GM19099 (cell line): ENCODE results near the gene OR5H15.

Source experiments
- POLR2A ChIP-seq: IDR thresholded peaks from 3 replicates; pipeline ENCODE4 v1.6.1; 2011; ENCODE audit warnings: low read depth; ENCODE audit not compliant: insufficient read length; ENCODE audit errors: extremely low read depth

The OR5H15 gene

DNA sequence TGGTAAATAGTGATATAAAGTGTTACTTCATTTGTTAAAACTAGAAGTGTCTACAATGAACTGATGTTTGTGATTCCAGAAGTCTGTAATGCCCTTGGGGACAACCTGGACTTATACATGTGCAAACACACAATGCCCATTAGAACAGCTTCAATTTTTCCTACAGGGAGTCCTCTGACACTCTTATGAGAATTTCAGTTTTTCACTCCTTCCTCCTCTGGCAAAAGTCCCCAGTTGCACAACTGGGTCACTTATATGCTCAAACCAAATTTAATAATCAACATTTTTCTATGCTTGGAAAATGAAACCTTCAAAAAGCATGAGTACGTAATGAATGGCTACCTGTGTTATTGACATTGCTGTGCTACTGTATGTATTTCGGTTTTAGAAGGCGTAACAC, at the start of gene OR5H15:
TSS of gene OR5H15 (plus strand) at position 301 of the 400 bp plus-strand sequence. CDS start 2,004 bp downstream, outside the sequence.
- no peak for TF ChIP-seq POLR2A

DNA sequence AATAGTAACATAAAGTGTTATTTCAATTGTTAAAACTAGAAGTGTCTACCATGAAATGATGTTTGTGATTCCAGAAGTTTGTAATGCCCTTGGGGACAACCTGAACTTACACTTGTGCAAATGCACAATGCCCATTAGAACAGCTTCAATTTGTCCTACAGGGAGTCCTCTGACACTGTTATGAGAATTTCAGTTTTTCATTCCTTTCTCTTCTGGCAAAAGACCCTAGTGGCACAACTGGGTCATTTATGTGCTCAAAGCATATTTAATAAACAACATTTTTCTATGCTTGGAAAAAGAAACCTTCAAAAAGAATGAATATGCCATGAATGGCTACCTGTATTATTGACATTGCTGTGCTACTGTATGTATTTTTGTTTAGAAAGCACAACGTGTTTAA, 36.1 kb upstream of the OR5H15 start, which contains the start of gene OR5H1:
TSS of gene OR5H1 (plus strand) at position 301 of the 400 bp plus-strand sequence. CDS start 1,977 bp downstream, outside the sequence.
- no peak for TF ChIP-seq POLR2A

DNA sequence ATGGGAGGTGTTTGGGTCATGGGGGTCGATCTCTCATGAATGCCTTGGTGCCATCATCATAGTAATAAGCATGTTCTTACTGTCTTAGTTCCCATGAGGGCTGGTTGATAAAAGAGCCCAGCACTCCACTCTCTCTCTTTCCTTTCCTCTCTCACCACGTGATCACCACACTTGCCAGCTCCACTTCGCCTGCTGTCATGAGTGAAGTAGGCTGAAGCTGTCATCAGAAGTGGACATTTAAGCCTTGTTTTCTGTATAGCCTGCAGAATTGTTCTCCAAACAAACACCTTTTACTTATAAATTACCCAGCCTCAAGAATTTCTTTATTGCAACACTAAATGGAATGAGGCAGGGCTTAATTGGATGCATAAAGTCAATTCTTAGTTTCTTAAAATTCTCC, 29.9 kb upstream of the OR5H15 start:
- TF ChIP-seq POLR2A = no peak

DNA sequence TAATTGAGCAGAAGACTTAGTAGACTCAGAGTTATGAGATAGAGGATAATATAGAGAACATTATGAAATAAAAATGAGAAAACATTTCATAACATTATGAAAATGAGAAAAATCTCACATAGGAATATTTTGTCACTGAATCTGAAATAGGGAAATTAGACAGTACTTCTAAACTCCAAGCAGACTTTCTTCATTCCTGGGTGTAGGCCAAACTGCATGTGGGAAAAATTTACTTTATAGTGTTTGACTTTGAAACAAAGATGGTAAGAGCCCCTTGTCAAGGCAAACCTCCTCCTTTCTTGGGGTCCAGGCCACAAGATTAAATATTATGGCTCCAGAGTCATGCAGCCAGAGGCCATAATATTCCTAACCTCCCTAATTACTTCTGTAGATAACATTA, 26.0 kb upstream of the OR5H15 start:
- no peak for TF ChIP-seq POLR2A

DNA sequence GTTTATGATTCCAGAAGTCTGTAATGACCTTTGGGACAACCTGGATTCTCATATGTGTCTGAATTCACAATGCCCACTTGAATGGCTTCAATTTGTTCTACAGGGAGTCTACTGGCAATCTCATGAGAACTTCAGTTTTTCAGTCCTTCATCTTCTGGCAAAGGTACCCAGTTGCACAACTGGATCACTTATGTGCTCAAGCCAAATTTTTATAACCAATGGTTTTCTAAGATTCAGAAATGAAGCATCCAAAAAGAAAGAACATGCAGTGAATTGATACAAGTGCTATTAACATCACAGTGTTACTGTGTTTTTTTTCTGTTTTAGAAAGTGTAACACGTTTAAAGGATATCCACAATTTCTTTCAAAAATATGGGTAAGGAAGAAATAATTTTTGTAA, 19.3 kb upstream of the OR5H15 start, which contains the start of gene OR5H14:
TSS of gene OR5H14 (plus strand) at position 301 of the 400 bp plus-strand sequence. CDS start 1,907 bp downstream, outside the sequence.
- no peak for TF ChIP-seq POLR2A

DNA sequence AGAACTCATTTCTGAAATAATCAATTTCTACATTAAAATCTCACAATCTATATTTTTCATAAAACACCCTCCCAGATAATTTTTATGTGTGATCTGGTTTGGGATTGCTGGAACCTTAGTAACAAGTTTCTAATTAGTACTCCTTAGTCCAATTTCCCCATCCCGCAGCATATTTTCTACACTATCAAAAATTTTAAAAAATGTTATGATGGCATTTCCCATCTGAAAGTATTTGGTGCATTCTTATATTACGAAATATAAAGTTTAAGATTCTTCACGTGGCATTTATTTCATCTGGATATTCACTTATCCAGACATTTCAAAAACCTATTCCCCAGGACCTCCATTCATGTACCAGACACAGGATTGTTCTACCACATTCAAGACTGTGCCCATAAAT, 17.7 kb upstream of the OR5H15 start:
- no peak for TF ChIP-seq POLR2A

DNA sequence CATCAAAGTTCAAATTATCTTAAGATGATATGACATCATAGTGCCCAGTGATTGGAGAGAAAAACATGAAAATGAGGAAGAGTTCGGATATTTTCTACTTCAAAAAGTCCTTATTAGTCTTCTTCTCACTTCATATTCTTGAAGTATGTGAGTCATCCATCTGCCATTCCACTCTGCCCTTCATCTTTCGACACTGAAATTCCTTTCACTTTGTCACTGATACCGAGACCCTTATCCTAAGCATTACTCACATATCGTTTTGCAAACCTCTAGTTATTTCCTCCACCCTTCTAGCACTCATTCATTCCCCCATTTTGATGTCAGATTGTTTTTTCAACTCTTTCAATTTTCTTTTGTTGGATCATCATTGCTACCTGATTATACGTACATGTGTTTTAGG, 15.3 kb upstream of the OR5H15 start:
- TF ChIP-seq POLR2A = no peak

DNA sequence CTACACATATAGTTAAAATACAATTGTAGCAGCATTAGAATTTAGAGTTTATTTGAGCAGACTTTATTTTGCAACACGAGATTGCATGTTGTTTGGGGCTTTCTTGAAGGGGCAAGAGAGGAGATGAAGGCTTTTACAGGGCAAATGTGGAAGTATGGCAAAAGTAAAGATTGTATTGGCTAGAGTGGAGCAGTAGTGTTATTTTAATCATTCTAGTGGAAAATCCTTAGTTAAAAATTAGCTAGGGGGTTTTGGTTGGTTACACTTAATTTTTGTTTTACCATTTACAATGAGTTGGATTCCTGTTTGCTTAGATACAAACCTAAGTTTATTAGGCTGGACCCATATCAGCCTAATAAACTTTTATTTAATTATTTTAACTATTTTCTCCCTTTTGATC, 4.6 kb downstream of the OR5H15 start:
- TF ChIP-seq POLR2A = no peak

DNA sequence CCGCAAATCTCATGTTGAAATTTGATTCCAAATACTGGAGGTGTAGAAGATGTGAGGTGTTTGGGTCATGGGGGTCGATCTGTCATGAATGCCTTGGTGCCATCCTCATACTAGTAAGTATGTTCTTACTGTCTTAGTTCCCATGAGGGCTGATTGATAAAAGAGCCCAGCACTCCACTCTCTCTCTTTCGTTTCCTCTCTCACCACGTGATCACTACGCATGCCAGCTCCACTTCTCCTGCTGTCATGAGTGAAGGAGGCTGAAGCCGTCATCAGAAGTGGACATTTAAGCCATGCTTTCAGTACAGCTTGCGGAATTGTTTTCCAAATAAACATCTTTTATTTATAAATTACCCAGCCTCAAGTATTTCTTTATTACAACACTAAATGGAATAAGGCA, 6.1 kb downstream of the OR5H15 start:
- no peak for TF ChIP-seq POLR2A

DNA sequence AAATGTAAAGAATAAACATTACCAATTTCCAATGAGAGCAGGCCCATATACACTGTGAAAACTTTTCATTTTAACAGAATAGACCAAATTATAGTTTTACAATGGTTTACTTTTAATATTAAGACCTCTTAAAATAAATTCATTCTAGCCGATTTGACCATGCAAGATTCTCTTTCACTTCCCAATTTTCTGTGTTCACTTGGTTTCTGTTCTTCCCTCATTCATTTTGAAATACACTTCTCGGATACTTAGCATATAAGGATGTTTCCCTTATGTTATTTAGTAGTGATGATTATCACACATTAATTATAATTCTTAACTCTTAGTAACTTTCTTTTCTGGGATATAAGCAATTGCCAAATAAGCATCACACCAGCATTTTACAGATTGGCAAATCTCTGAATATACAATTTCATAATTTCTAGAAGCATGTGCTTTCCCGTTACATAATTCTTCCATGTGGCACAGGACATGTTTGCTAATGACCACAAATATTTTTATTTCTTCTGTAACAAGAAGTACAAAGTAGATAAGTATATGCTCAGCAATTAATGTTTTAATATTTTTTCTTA, 13.9 kb downstream of the OR5H15 start:
- TF ChIP-seq POLR2A = no peak

DNA sequence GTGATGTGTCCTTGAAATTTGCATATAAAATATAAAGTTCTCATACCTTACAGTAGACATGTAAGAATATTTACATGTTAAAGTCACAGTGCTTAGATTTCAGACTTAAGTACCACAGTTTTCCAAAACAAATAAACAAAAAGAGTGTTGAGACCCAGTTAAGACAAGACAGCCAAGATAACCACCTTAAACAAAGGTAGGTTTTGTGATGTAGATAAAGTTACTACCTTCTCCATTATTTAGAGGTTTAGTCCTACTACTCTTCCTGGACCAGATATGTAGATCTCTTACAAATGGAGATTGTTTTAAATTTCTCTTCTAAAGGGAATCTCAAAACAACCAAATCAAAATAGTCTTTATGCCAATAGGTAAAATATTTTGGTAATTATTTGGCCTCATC, 15.7 kb downstream of the OR5H15 start:
- TF ChIP-seq POLR2A = no peak

DNA sequence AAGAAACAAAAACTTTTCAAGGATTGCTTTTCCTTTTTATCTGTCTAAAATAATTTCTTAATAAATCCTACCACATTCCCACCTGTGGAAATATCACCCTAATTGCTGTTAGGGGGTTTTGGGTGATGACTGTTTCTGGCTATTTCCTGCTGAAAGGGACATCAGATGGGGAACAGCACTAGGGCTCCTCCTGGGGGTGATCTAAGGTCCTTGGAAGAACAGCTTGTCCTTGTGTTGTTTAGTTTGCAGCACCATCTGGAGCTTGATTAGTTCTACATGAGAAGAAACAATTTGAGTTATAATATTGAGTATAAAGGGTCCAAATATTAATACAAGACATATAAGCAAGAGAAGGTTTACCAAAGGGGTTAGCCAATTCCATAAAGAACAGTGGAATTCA, 18.7 kb downstream of the OR5H15 start:
- TF ChIP-seq POLR2A = no peak

DNA sequence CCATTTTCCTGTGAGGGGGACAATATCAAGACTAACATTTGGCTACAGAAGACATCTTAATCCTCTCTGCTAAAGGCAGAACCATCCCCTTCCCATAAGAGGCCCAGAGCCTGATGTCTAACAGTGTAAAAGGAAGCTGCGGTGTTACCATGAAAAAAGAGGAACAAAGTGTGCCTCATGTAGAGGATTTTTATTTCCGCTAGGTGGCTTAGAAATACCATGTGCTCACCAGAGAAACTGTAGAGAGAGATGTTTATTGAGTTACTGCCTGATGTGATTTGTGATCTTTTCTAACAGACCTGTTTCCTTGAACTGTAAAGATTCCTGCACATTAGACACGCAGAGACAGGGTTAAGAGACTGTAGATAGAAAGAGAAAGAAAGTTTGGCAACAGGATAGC, 22.0 kb downstream of the OR5H15 start:
- TF ChIP-seq POLR2A = no peak

DNA sequence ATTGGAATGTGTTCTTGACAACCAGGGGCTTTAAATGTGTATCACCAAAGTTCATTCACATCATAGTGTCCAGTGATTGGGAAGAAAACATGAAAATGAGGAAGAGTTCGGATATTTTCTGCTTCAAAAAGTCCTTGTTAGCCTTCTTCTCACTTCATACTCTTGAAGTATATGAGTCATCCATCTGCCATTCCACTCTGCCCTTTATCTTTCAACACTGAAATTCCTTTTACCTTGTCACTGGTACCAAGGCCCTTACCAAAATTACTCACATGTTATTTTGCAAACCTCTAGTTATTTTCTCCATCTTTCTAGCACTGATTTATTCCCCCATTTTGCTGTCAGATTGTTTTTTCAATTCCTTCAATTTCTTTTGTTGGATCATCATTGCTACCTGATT, 32.5 kb downstream of the OR5H15 start:
- TF ChIP-seq POLR2A = no peak

DNA sequence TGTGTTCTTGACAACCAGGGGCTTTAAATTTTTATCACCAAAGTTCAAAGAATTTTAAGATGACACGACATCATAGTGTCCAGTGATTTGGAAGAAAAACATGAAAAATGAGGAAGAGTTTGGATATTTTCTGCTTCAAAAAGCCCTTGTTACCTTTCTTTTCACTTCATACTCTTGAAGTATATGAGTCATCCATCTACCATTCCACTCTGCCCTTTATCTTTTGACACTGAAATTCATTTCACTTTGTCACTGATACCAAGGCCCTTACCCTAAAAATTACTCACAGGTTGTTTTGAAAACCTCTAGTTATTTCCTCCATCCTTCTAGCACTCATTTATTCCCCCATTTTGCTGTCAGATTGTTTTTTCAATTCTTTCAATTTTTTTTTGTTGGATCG, 42.7 kb downstream of the OR5H15 start:
- TF ChIP-seq POLR2A = no peak

DNA sequence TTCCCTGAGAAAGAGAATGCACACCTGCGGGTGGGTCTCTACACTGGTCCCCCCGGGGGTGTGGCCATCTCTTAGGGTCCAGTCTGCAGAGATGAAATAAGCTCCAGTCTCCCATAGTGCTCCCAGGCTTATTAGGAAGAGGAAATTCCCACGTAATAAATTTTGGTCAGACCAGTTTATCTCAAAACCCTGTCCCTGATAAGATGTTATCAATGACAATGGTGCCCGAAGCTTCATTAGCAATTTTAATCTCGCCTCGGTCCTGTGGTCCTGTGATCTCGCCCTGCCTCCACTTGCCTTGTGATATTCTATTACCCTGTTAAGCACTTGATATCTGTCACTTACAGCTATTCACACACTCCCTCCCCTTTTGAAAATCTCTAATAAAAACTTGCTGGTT, 46.8 kb downstream of the OR5H15 start:
- TF ChIP-seq POLR2A = no peak

DNA sequence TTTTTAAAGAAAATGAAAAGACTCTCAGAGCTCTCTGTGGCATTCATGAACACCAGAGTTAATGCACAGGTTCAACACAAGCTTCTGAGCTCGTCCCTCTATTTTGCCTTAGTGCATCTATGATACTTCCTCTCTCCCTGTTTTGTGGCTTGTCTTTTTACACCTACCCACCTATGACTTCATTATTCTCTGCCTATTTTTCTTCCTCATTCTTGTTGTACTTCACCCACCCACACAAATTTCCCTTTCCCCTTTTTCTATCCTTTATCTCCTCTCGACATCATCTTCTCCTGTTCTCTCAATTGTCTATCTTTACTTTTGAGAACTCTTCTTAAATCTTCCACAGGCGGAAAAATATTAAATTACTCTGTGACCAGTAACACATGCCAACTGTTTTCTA, 48.6 kb downstream of the OR5H15 start:
- TF ChIP-seq POLR2A = no peak
